ENCODE results near the gene DNAJC7.

The DNAJC7 gene, protein sequence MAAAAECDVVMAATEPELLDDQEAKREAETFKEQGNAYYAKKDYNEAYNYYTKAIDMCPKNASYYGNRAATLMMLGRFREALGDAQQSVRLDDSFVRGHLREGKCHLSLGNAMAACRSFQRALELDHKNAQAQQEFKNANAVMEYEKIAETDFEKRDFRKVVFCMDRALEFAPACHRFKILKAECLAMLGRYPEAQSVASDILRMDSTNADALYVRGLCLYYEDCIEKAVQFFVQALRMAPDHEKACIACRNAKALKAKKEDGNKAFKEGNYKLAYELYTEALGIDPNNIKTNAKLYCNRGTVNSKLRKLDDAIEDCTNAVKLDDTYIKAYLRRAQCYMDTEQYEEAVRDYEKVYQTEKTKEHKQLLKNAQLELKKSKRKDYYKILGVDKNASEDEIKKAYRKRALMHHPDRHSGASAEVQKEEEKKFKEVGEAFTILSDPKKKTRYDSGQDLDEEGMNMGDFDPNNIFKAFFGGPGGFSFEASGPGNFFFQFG

GRCh38 chr17:42016941-42017865 is at the start of gene DNAJC7:
TSS of gene DNAJC7 (minus strand) at chr17:42017439. CDS start at chr17:42017416, 23 bp downstream.
- ATAC-seq: peak; percentile 93
- no peak for TF ChIP-seq ISL1 (CRISPR knock-in tag; IDR thresholded peaks at IDR 0.05)
- no peak for TF ChIP-seq ARNTL (CRISPR knock-in tag; IDR thresholded peaks at IDR 0.05; ENCODE audit: borderline replicate concordance, low read depth)
- TF ChIP-seq POU6F1 (CRISPR knock-in tag; IDR thresholded peaks at IDR 0.05; ENCODE audit: borderline replicate concordance, low read depth): no peak
- TF ChIP-seq, protein P1, sequence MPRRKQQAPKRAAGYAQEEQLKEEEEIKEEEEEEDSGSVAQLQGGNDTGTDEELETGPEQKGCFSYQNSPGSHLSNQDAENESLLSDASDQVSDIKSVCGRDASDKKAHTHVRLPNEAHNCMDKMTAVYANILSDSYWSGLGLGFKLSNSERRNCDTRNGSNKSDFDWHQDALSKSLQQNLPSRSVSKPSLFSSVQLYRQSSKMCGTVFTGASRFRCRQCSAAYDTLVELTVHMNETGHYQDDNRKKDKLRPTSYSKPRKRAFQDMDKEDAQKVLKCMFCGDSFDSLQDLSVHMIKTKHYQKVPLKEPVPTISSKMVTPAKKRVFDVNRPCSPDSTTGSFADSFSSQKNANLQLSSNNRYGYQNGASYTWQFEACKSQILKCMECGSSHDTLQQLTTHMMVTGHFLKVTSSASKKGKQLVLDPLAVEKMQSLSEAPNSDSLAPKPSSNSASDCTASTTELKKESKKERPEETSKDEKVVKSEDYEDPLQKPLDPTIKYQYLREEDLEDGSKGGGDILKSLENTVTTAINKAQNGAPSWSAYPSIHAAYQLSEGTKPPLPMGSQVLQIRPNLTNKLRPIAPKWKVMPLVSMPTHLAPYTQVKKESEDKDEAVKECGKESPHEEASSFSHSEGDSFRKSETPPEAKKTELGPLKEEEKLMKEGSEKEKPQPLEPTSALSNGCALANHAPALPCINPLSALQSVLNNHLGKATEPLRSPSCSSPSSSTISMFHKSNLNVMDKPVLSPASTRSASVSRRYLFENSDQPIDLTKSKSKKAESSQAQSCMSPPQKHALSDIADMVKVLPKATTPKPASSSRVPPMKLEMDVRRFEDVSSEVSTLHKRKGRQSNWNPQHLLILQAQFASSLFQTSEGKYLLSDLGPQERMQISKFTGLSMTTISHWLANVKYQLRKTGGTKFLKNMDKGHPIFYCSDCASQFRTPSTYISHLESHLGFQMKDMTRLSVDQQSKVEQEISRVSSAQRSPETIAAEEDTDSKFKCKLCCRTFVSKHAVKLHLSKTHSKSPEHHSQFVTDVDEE (CRISPR knock-in tag; IDR thresholded peaks at IDR 0.05): no peak
- TF ChIP-seq, protein P2, sequence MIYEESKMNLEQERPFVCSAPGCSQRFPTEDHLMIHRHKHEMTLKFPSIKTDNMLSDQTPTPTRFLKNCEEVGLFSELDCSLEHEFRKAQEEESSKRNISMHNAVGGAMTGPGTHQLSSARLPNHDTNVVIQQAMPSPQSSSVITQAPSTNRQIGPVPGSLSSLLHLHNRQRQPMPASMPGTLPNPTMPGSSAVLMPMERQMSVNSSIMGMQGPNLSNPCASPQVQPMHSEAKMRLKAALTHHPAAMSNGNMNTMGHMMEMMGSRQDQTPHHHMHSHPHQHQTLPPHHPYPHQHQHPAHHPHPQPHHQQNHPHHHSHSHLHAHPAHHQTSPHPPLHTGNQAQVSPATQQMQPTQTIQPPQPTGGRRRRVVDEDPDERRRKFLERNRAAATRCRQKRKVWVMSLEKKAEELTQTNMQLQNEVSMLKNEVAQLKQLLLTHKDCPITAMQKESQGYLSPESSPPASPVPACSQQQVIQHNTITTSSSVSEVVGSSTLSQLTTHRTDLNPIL (CRISPR knock-in tag; IDR thresholded peaks at IDR 0.05; ENCODE audit: low read depth): no peak
- no peak for TF ChIP-seq ZC3H10 (CRISPR knock-in tag; IDR thresholded peaks at IDR 0.05)
- TF ChIP-seq TOX (CRISPR knock-in tag; IDR thresholded peaks at IDR 0.05; ENCODE audit: borderline replicate concordance): no peak
- no peak for TF ChIP-seq CSRNP3 (CRISPR knock-in tag; IDR thresholded peaks at IDR 0.05)
- TF ChIP-seq ZFP30 (CRISPR knock-in tag; IDR thresholded peaks at IDR 0.05): no peak
- TF ChIP-seq ZNF8 (CRISPR knock-in tag; IDR thresholded peaks at IDR 0.05): no peak
- TF ChIP-seq GLIS3 (CRISPR knock-in tag; IDR thresholded peaks at IDR 0.05): no peak
- TF ChIP-seq TCF4 (CRISPR knock-in tag; IDR thresholded peaks at IDR 0.05; ENCODE audit: borderline replicate concordance): no peak
- no peak for TF ChIP-seq BACH2 (CRISPR knock-in tag; IDR thresholded peaks at IDR 0.05; ENCODE audit: borderline replicate concordance)
- TF ChIP-seq, protein P3, sequence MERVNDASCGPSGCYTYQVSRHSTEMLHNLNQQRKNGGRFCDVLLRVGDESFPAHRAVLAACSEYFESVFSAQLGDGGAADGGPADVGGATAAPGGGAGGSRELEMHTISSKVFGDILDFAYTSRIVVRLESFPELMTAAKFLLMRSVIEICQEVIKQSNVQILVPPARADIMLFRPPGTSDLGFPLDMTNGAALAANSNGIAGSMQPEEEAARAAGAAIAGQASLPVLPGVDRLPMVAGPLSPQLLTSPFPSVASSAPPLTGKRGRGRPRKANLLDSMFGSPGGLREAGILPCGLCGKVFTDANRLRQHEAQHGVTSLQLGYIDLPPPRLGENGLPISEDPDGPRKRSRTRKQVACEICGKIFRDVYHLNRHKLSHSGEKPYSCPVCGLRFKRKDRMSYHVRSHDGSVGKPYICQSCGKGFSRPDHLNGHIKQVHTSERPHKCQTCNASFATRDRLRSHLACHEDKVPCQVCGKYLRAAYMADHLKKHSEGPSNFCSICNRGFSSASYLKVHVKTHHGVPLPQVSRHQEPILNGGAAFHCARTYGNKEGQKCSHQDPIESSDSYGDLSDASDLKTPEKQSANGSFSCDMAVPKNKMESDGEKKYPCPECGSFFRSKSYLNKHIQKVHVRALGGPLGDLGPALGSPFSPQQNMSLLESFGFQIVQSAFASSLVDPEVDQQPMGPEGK (CRISPR knock-in tag; IDR thresholded peaks at IDR 0.05; ENCODE audit: borderline replicate concordance): no peak
- TF ChIP-seq OSR1 (CRISPR knock-in tag; IDR thresholded peaks at IDR 0.05): no peak

DNA sequence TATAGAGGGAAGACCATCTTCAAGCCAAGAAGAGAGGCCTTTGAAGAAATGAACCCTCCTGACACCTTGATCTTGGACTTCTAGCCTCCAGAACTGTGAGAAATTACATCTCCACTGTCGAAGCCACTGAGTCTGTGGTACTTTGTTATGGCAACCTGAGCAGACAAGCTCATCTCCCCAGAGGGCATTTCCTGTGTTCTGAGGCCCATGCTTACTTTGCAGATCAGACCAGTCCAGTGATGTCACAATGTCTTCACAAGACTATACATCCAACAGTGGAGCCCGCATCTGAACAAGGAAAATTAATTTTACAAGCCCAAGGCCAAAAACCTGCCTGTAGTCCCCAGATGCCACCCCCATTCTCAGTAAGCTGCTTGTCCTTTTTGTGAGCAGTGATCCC is 48.0 kb upstream of the DNAJC7 start:
- TF ChIP-seq, protein P2 (CRISPR knock-in tag; IDR thresholded peaks at IDR 0.05; ENCODE audit: low read depth): no peak
- TF ChIP-seq RARB (CRISPR knock-in tag; IDR thresholded peaks at IDR 0.05): no peak
- TF ChIP-seq, protein P1 (CRISPR knock-in tag; IDR thresholded peaks at IDR 0.05): no peak
- ATAC-seq: no peak

Data from SK-N-SH treated with all-trans-retinoic acid at 6 μM for 48 hours (cell line).